GM19239 (cell line): Measurements from ENCODE around the gene PCF11.
"Not testable (repeated sequence)": the region's sequence is repeated elsewhere in the genome, so short reads cannot be mapped to it uniquely, and the experiment has no call there.

Experiments
- DNase-seq: peaks from one replicate; pipeline ENCODE4 v3.0.0; 2011; ENCODE audit warnings: low spot score; ENCODE audit not compliant: insufficient read length
- FAIRE-seq: peaks from 2 replicates; lab custom pipeline; 2011; peaks lifted over from hg19 to GRCh38; lab: Jason Lieb, UNC

PCF11 gene

GRCh38 chr11:83191491-83191890 is 34.6 kb downstream of the PCF11 start:
- DNase-seq (no peak), FAIRE-seq (no peak)

DNA sequence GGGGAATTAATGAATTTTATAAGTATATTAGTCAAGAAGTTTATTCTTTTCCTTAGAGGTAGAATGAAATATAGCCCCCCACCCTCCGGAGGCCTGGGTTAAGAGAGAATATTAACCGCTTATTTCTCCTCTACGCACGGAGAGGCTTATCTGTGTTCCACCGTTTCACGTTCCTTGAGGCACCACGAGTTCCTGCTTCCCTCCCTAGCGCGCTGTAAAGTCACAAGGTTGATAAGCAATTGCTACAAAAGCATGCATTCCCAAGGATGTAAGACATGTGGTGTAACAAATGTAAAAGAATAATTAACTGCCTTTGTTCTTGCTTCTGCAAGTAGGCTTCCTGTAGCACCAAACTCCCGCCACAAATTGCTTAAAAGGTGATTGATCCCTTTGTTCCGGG is 35.1 kb downstream of the PCF11 start:
- FAIRE-seq (no peak), DNase-seq (no peak)

DNA sequence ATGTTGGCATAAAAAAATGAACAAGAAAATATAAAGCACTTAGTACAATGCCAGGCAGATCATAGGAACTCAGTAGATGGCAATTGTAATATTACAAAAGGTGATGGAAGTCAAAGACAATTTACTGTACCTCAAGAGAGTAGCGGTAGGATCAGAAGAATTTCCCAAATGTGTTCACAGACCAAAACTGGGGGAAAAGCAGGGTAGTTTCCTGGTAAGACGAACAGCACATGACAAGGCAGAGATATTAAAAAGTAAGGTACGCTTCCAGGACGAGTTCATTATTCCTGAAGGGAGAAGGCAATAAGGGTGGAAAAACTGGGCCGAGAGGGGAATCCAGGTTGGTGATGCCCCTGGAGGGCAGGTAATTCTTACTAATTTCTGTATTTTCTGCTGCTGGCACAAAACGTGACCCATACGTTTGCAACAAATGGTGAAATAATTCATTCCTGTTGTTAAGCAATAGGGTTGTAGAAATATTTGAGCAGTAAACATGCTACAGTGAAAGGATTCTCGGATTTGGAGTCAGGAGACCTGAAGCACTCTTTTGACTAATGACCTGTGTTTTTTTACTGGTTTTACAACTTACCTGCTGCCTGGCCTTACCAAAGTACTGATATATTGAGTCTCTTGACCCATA is 35.8 kb downstream of the PCF11 start:
- DNase-seq = no peak
- no peak for FAIRE-seq

DNA sequence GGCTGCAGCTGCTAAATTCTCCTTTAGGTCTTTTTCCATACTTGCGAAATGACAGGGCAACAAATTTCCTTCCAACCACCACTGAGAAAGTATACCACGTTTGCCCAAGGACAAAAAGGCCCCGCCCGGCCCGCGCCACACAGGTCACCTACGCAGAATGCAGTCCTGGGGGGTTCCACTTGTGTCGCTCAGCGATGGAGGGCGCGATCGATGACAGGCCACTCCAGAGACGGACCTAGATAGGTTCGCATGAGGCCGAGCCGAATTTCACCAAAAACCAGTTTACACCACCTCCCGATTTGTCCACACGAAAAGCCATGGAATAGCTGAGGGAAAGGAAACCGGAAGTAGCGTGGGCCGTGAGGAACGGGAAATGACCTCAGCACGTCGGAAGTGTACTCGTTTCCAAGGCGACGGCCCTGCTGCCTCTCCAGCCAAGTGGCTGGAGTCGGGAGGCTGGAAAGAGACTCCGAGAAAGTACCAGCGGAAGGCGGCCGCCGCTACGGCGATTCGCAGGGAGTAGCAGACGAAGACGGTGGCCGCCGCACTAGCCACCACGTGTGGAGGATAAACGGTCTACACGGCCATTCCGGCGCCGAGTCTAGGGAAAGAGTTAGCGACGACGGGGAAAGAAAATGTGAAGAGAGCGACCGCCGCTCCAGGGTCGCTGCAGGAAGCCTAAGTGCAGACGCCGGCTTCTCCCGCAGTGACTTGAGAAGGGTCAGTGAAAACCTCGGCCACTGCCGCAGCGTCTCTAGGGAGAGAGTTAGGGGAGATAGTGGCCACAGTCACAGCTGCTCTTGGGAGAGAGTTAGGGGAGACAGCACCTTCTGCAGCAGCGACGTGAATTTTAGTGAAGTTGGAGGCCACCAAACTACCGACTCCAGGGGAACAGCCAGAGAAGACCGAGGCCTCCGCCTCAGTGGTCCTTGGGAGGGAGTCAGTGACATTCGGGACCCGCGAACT is 36.7 kb downstream of the PCF11 start, which contains the start of gene ANKRD42:
ANKRD42 (plus strand) TSS at position 398 of the 966 bp plus-strand sequence. CDS start 959 bp downstream, outside the sequence.
- DNase-seq (peak; percentile 66), FAIRE-seq (peak; percentile 99)

DNA sequence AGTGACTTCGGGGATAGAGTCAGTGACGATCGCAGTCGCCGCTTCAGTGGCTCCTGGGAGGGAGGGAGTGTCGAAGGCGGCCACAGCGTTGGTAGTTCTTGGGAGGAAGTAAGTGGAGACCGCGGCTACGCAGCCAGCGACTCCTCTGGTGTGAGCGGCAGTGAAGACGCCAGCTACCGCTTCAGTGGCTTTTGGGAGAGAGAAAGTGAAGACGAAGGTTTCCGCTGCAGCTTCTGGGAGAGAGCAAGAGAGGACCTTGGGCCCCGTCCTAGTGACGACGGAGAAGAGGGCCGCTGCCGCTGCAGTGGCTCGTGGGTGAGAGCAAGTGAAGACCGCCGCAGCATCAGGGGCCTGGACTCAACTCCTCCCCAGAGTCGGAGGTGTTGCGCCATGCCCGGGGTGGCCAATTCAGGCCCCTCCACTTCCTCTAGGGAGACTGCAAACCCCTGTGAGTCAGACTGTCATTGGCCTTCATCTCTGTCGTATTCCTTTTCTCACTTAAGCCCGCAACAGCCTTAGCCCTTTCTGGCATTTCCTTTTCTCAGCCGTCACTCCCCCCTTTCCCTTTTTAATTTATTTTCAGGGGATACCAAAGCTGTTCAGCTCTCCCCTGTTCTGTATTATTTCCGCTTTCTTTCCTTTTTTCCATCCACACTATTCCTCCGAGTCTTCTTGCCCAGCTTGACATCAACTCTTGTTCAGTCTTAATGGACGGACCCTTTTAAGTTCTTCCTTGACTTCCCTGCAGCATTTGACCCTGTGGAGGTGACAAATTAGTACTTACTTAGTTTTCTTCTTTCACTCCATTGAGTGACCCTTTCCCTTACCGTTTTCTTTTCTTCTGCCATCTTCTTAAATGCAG is 37.6 kb downstream of the PCF11 start:
- peak; percentile 19 for DNase-seq

GRCh38 chr11:83195143-83195466 is 38.2 kb downstream of the PCF11 start:
- FAIRE-seq = no peak
- DNase-seq = no peak

More for the DNA sequence above, 37.6 kb downstream of the PCF11 start:
- FAIRE-seq = peak; percentile 55

DNA sequence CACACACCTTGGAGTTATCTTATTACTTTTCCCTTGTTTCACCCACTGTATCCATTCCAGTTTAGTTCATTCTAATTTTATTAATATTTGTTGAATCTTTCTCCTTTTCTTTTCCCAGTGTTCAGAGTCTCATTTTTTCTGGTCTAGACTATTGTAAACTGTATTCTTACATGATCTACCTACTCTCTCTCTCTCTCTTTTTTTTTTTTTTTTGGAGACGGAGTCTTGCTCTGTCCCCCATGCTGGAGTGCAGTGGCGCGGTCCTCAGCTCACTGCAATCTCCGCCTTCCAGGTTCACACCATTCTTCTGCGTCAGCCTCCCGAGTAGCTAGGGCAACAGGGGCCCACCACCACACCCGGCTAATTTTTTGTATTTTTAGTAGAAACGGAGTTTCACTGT is 38.7 kb downstream of the PCF11 start:
- FAIRE-seq (no peak), DNase-seq (no peak)

DNA sequence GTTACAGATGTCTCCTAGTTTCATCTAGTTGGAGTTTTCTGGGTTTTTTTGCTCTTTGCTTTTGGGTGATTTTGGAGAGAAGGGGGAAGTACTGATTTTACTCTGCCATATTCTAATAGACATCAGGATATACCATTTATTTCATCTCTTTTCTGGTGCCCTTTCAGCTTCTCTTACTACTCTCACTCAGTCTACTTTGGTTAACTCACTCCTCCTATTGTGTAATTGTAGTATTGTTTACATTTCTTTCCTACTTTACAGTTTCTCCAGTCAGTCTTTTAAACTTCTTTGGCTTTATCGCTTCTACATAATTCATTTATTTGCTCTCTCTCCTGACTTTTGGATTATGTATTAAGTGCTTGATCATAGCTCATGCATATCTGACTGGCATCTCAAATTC is 43.1 kb downstream of the PCF11 start:
- DNase-seq (no peak), FAIRE-seq (no peak)

- no peak for DNase-seq
- no peak for FAIRE-seq
Observed at GRCh38 chr11:83205608-83206185, 48.8 kb downstream of the PCF11 start.

DNA sequence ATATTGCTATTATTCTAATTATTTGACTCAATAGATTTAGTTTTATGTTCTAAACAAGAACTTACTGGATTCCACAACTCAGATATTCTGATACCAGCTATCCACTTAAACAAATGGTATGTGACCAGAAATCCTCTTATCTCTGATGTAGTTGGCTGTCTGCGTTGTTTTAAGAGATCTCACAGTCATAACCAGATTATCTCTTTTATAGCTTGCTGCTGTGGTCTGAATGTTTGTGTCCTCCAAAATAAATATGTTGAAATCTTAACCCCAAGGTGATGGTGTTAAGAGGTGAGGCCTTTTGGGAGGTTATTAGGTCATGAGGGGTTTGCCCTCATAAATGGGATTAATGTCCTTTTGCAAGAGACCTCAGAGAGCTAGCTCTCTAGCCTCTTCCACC is 49.3 kb downstream of the PCF11 start:
- no peak for FAIRE-seq

DNA sequence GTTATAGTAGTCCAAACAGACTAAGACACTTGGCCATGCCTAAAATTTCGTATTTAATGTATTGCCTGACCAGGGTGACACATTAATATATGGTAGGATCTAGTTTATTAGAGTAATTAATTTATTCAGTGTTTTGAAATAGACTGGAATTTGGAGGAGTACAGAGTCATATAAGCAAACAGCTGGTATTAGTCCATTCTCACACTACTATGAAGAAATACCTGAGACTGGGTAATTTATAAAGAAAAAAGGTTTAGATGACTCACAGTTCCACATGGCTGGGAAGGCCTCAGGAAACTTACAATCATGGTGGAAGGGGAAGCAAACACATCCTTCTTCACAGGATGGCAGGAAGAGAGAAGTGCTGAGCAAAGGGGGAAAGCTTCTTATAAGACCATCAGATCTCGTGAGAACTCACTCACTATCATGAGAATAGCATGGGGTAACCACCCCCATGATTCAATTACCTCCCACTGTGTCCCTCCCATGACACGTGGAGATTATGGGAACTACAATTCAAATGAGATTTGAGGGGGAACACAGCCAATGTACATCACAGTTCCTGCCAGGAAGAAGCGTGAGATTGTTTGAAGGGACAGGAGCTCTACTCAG is 49.9 kb downstream of the PCF11 start:
- DNase-seq, FAIRE-seq: not testable (repeated sequence)

More for the DNA sequence above, 49.3 kb downstream of the PCF11 start:
- no peak for DNase-seq

DNA sequence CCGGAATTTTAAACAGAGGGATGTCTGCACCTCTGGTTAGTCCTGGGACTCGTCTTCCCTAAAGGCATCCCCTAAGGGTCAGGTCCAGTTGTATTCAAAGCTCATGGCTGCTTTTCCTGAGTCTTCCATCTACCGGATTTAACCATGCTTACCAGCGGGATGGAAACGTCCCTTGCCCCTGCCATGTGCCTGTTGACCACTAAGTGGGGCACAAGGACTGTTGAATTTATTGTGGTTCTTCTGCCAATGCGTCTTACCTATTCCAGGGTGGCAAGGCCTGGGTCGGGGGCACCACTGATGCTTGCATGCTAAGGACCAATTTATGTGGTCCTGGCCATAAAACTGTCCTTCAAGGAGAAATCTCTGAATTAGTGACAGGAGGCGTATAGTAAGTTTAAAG is 62.2 kb downstream of the PCF11 start:
- DNase-seq = no peak
- no peak for FAIRE-seq

GRCh38 chr11:83220260-83220659 is 63.3 kb downstream of the PCF11 start:
- DNase-seq (no peak), FAIRE-seq (no peak)

DNA sequence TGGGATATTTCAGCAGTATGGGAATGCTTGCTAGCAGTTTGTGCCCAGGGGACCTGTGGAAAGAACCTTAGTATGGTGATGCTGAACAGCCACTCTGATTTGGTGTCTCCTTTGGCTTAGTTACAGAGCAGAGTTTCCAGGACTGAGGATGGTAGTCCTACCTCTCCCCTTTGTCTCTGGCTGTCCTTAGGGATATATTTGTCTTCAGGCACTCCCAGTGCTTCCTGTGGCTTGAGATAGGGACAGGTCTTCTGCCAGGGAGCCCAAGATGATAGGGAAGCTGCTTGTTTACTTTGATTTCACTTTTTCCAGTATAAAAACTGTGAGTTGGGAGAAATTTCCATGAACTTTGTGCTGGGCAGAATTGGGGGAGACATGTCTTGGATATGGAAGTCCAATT is 64.8 kb downstream of the PCF11 start:
- no peak for FAIRE-seq

DNA sequence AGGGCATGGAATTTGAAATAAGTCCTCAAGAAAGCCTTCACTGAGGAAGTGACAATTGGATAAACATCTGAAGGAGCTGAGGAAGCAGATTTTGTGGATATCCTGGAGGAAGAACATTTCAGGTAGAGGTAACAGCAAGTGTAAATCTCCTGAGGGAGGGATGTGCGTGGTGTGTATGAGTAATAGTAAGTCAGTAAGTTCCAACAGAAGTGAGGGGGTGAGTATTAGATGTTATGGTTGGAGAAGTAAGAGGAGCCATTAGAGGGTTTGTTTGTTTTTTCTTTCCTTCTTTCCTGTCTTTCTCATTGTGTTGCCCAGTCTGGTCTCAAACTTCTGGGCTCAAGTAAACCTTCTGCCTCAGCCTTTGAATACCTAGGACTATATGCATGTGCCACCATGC is 65.6 kb downstream of the PCF11 start:
- FAIRE-seq (no peak), DNase-seq (no peak)

More for the DNA sequence above, 64.8 kb downstream of the PCF11 start:
- no peak for DNase-seq

- FAIRE-seq (no peak), DNase-seq (no peak)
Observed at GRCh38 chr11:83223457-83223856, 66.5 kb downstream of the PCF11 start.

DNA sequence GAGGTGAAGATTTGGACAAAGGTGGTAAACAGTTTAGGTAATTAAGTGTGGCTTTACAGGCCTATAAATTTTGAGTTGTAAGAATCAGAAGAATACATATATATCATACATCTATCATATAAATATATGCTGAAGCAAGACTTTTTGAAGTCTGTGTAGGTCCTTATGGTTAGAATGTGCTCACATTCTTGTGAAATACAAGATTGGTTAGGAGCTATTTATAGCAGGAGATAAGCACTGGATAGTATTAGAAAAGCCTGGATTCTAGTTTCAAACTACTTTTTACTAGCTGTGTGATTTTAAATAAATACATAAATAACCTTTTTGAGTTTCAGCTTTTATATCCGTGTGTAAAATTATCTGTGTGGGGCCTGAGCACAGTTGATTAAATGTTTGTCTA is 78.9 kb downstream of the PCF11 start:
- DNase-seq = no peak
- FAIRE-seq = no peak
